DOHH2 (cell line): ENCODE data around the gene WRAP53.

Experiments
- H3F3A ChIP-seq: fragments of 200-600 bp; sonication (generic), shearing (Covaris generic); 2 replicates; pipeline ENCODE4 v1.6.0; 2016; ENCODE audit warnings: antibody characterized with exemption, mild to moderate bottlenecking; ENCODE audit not compliant: control insufficient read depth, insufficient read depth
- H3K27ac ChIP-seq: fragments of 200-600 bp; sonication (generic); 2 replicates; pipeline ENCODE4 v1.5.1; 2014; ENCODE audit warnings: low read depth, mild to moderate bottlenecking, low read length, moderate library complexity
- H3K27me3 ChIP-seq: fragments of 200-600 bp; sonication (generic); 2 replicates; pipeline ENCODE4 v1.6.1; 2014; ENCODE audit warnings: mild to moderate bottlenecking, low read length, mixed read lengths; ENCODE audit not compliant: control insufficient read depth
- H3K36me3 ChIP-seq: fragments of 200-600 bp; sonication (generic); 2 replicates; pipeline ENCODE4 v1.6.1; 2014; ENCODE audit warnings: mild to moderate bottlenecking, low read length, moderate library complexity, mixed read lengths; ENCODE audit not compliant: control insufficient read depth
- H3K4me1 ChIP-seq: fragments of 200-600 bp; sonication (generic); 2 replicates; pipeline ENCODE4 v1.6.1; 2014; ENCODE audit warnings: mild to moderate bottlenecking, low read length, mixed read lengths; ENCODE audit not compliant: control insufficient read depth
- H3K4me2 ChIP-seq: fragments of 200-600 bp; sonication (generic); 2 replicates; pipeline ENCODE4 v1.6.0; 2014; ENCODE audit warnings: mild to moderate bottlenecking, low read length, moderate library complexity
- H3K4me3 ChIP-seq: fragments of 200-600 bp; sonication (generic); 2 replicates; pipeline ENCODE4 v1.5.1; 2014; ENCODE audit warnings: mild to moderate bottlenecking, low read length, mixed read lengths
- H3K79me2 ChIP-seq: fragments of 200-600 bp; sonication (generic); 2 replicates; pipeline ENCODE4 v1.6.1; 2014; ENCODE audit warnings: mild to moderate bottlenecking, low read length, mixed read lengths; ENCODE audit not compliant: control insufficient read depth
- H3K9me2 ChIP-seq: fragments of 200-600 bp; sonication (generic); replicated peaks from 2 replicates; pipeline ENCODE4 v1.6.1; 2014; ENCODE audit warnings: mild to moderate bottlenecking, low read length, mixed read lengths; ENCODE audit not compliant: control insufficient read depth
- H3K9me3 ChIP-seq: fragments of 200-600 bp; sonication (generic); 2 replicates; pipeline ENCODE4 v1.6.1; 2014; ENCODE audit warnings: antibody characterized with exemption, low read length, mixed read lengths; ENCODE audit not compliant: control insufficient read depth, insufficient read depth
- H4K20me1 ChIP-seq: fragments of 200-600 bp; sonication (generic); 2 replicates; pipeline ENCODE4 v1.6.0; 2014; ENCODE audit warnings: low read depth, mild to moderate bottlenecking, antibody characterized with exemption, low read length, moderate library complexity; ENCODE audit not compliant: control insufficient read depth, insufficient read depth
- EZH2phosphoT487 ChIP-seq: fragments of 200-600 bp; sonication (generic); IDR thresholded peaks from 2 replicates; pipeline ENCODE4 v1.6.1; 2017; ENCODE audit warnings: borderline replicate concordance, mild to moderate bottlenecking, antibody characterized with exemption, low read length, moderate library complexity, mixed read lengths
- TF ChIP-seq, protein P1 (sequence below): fragments of 200-600 bp; sonication (generic); IDR thresholded peaks from one replicate; pipeline ENCODE4 v1.5.1; 2014; ENCODE audit warnings: antibody characterized with exemption, mild to moderate bottlenecking, low read depth, low read length; ENCODE audit not compliant: poor library complexity, severe bottlenecking

WRAP53 gene

DNA sequence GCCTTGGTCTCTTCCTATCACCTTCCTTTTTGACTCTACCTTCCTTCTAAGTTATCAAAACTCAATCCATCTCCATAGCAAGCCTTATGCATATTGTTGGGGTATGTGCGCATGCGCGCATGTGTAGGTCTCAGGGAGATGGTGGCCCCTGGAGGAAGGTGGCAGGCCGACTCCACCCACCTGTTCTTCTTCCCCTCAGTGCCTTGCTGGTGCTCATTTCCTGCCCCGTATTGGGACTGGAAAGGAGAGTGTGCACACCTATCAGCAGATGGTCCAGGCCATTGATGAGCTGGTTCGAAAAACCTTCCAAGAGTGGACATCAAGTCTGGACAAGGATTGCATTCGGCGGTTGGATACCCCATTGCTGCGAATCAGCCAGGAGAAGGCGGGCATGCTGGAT lies 54.5 kb downstream of the WRAP53 start:
- peaks cover 2% of the 10 kb centered on the region; the same call in 1 of the 2 replicates for H3K27me3 ChIP-seq

DNA sequence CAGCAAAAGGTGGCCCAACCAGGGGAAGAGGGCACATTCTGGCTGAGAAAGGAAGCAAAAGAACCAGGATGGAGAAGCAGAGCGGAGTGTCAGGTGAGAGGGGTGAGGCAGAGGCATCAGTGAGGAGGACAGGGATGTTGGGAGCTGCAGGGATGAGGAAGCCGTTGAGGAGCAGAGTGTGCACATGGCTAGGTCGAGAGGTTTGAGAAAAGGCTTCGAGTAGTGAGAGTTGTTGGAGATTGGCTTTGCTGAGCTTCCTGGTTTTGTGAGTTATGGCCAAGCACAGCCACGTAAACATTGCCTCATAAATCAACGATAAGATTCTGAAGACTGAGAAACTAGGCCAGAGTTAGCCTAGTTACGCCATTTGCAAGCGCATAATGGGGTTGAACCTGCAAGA lies 56.1 kb downstream of the WRAP53 start:
- H3K9me2 ChIP-seq, result no peaks in the 10 kb centered on the region
- H3K9me3 ChIP-seq, result no peaks in the 10 kb centered on the region
- TF ChIP-seq, protein P1, sequence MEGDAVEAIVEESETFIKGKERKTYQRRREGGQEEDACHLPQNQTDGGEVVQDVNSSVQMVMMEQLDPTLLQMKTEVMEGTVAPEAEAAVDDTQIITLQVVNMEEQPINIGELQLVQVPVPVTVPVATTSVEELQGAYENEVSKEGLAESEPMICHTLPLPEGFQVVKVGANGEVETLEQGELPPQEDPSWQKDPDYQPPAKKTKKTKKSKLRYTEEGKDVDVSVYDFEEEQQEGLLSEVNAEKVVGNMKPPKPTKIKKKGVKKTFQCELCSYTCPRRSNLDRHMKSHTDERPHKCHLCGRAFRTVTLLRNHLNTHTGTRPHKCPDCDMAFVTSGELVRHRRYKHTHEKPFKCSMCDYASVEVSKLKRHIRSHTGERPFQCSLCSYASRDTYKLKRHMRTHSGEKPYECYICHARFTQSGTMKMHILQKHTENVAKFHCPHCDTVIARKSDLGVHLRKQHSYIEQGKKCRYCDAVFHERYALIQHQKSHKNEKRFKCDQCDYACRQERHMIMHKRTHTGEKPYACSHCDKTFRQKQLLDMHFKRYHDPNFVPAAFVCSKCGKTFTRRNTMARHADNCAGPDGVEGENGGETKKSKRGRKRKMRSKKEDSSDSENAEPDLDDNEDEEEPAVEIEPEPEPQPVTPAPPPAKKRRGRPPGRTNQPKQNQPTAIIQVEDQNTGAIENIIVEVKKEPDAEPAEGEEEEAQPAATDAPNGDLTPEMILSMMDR, result no peak
- no peak for TF ChIP-seq EZH2phosphoT487
- H3K79me2 ChIP-seq, result no peaks in the 10 kb centered on the region
- peaks cover 5% of the 10 kb centered on the region; the same call in 1 of the 2 replicates for H3K27me3 ChIP-seq
- H3K4me1 ChIP-seq, result no peaks in the 10 kb centered on the region
- H3F3A ChIP-seq, result 0 out of 2 replicates have a peak, but pooled peaks cover 2% of the 10 kb centered on the region
- H3K4me3 ChIP-seq, result no peak overlapping the region
- no peak overlapping the region for H3K4me2 ChIP-seq
- no peaks in the 10 kb centered on the region for H3K36me3 ChIP-seq
- no peaks in the 10 kb centered on the region for H4K20me1 ChIP-seq
- no peak overlapping the region for H3K27ac ChIP-seq

More for the DNA sequence above, 54.5 kb downstream of the WRAP53 start:
- Histone ChIP-seq H3K36me3 (no peaks in the 10 kb centered on the region), H3F3A (0 out of 2 replicates have a peak, but pooled peaks cover 2% of the 10 kb centered on the region), H3K9me3 (no peaks in the 10 kb centered on the region), H3K4me1 (no peaks in the 10 kb centered on the region), H3K9me2 (no peaks in the 10 kb centered on the region), H3K4me3 (no peak overlapping the region), H3K27ac (no peak overlapping the region), H4K20me1 (no peaks in the 10 kb centered on the region), H3K79me2 (no peaks in the 10 kb centered on the region), H3K4me2 (no peak overlapping the region)
- TF ChIP-seq, protein P1, result no peak
- no peak for TF ChIP-seq EZH2phosphoT487

DNA sequence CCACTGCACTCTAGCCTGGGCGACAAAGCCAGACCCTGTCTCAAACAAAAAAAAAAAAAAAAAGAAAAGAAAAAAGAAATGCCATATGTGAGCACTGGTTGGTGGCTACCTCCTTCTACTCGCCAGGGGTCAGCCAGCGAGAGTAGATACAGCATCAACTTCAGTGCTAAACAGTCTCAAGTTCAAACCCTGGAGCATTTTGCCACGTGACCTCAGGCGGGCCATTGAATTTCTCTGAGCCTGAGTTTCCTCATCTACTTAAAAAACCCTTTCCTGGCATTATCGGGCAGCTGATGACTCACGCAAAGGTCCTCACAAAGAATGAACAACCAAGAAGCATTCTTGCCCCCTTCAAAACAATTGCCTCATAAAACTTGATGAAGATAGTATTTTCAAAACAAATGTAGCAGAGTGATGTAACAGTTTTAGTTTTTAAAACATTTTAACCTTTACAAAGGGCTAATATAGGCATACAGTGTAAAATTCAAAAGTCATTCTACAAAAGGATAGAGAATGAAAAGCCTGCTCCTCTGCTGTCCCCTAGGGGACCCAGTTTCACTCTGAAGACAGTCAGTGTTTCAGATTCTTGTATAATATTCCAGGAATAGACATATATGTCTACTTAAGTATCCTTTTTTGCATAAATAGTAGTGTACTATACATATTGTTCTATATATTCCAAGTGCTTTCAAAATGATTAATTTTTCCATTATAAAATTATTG lies 57.6 kb downstream of the WRAP53 start:
- Histone ChIP-seq H3K9me2 (no peaks in the 10 kb centered on the region), H3K27ac (no peak overlapping the region), H3K4me2 (no peak overlapping the region), H3K36me3 (no peaks in the 10 kb centered on the region), H3K79me2 (no peaks in the 10 kb centered on the region), H3K27me3 (peaks cover 5% of the 10 kb centered on the region; the same call in 1 of the 2 replicates), H3K9me3 (no peaks in the 10 kb centered on the region), H3K4me3 (no peak overlapping the region), H3F3A (0 out of 2 replicates have a peak, but pooled peaks cover 2% of the 10 kb centered on the region), H3K4me1 (no peaks in the 10 kb centered on the region), H4K20me1 (no peaks in the 10 kb centered on the region)
- no peak for TF ChIP-seq EZH2phosphoT487
- TF ChIP-seq, protein P1, result no peak
